GM13976 (cell line): ENCODE results near the gene DHX30.
"Not testable (repeated sequence)": the region's sequence is repeated elsewhere in the genome, so short reads cannot be mapped to it uniquely, and the experiment has no call there.

Experiments used
- DNase-seq: peaks from one replicate; pipeline ENCODE4 v3.0.0; 2012; ENCODE audit warnings: low spot score
- in situ Hi-C: fragments of 300-500 bp; cut with MboI; formaldehyde crosslinking; loops from one replicate; pipeline ENCODE4 v1.12.0; 2022; ENCODE audit warnings: low sequenced_read_pairs, mixed read lengths, inconsistent platforms; ENCODE audit not compliant: unreplicated experiment
- TF ChIP-seq, protein P1 (sequence below): IDR thresholded peaks from 2 replicates; pipeline ENCODE4 v1.5.1; 2012; ENCODE audit warnings: borderline replicate concordance, mild to moderate bottlenecking; ENCODE audit not compliant: insufficient read depth; ENCODE audit errors: extremely low read depth, missing control alignments, control extremely low read depth

The DHX30 gene

DNA sequence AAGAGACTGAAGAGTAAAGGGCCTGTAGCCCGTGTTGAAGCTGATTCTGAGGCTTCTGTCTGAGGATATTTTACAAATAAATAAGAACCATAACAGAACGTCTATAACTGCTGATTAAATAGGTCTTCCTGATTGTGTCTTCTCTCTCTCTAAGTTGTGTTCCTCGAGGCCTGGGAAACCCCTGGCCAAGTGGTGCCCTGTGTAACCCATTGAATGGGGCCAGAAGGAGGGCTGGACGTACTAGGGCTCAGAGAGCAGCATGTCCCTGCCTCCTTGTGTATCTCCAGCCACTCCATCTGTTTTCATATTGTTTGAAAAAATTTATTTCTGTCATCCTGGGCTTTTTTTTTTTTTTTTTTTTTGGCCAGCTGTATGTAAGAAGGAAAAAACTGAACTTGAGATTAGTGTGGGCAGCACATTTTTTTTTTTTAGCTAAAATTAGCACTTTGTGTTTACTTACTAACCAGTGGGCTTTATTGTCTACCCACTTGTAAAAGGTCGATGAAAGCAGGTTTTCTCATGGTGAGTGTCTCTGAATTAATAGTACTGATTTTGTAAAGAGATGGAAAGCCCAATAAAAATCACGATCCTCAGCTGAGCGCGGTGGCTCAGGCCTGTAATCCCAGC, 10.7 kb downstream of the DHX30 start:
- DNase-seq = peak; percentile 40
- in situ Hi-C loops = no loop called here
- TF ChIP-seq, protein P1, sequence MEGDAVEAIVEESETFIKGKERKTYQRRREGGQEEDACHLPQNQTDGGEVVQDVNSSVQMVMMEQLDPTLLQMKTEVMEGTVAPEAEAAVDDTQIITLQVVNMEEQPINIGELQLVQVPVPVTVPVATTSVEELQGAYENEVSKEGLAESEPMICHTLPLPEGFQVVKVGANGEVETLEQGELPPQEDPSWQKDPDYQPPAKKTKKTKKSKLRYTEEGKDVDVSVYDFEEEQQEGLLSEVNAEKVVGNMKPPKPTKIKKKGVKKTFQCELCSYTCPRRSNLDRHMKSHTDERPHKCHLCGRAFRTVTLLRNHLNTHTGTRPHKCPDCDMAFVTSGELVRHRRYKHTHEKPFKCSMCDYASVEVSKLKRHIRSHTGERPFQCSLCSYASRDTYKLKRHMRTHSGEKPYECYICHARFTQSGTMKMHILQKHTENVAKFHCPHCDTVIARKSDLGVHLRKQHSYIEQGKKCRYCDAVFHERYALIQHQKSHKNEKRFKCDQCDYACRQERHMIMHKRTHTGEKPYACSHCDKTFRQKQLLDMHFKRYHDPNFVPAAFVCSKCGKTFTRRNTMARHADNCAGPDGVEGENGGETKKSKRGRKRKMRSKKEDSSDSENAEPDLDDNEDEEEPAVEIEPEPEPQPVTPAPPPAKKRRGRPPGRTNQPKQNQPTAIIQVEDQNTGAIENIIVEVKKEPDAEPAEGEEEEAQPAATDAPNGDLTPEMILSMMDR = no peak

DNA sequence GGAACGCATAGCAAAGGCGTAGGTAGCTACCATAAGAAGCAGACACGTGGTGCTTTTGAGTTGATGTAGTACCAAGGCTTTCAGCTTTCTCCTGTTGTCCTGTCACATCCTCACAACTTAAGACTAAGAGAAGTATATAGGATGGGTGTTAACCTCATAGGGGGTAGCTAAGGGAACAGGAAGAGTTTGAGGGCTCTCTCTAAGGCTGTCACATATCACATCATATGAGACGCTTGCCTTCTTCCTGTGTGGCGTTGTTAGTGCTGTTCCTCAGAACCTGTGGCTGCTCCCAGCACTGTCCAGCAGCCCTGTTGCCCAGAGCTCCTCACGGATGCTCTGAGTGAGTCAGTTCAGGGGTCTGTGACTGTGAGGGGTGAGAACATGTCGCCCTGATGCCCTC, 14.7 kb downstream of the DHX30 start:
- peak; percentile 5 for DNase-seq
- in situ Hi-C loops = no loop called here
- TF ChIP-seq, protein P1 = no peak

DNA sequence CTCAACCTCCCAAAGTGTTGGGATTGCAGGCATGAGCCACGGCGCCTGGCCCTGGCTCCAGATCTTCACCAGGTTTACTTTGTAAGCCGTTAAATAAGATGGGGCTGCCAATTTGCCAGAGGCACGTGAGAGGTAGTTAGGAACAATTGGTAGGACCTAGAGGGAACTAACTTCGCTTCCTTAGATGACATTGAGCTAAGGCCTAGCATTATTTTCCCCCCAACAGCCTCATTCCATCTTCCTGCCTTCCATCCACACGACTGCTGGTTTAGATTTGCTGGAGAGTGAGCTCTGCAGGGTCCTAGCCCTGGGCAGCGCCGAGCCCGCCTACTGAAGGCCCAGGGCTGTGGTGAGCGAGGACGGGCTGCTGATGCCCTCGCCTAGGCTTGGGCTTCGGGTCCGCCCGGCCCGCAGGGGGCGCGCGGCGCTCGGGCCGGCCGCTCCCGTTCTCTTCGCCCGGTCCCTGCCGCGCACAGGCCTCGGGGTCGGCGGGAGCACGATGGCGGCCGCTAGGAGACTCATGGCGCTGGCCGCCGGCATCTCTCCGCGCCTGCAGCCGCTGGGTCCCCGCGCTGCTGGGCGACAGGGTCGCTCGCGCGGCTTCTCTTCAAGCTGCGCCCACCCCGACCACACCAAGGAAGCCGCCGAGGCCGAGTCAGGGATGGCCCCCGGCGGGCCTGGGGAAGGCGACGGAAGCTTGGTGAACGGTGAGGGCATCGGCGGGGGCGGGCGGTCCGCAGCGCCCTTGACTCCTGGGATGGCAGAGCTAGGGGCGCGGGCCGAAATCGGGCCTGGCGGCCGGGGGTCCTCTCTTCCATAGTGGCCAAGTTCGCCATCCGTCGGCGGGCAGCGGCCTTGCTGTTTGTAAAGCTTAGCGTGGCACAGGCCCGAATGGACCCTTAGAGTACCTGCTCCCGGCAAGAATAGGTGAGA, 21.9 kb downstream of the DHX30 start:
- TF ChIP-seq, protein P1 = peak; percentile 96
- peak; percentile 97 for DNase-seq
- in situ Hi-C loops = no loop called here

DNA sequence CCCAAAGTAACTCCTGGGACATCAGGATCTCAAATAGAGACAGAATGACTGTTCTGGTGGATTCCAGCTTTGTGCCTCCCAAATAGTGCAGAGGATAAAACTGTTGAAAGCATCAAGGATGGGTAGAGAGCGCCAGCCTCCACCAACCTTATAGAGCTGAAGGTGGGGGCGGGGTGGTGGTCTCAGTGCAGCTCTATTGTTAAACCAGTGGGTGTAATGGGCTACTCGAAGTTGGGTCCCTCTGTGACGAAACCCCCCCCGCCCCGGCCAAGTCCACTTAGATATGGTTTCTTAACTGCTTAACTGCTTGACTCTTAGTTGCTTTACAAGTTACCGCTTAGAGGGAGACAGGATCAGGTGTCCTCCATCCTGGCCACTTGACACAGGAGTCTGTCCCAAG, 22.7 kb downstream of the DHX30 start:
- DNase-seq = no peak
- TF ChIP-seq, protein P1 = no peak
- in situ Hi-C loops = no loop called here

DNA sequence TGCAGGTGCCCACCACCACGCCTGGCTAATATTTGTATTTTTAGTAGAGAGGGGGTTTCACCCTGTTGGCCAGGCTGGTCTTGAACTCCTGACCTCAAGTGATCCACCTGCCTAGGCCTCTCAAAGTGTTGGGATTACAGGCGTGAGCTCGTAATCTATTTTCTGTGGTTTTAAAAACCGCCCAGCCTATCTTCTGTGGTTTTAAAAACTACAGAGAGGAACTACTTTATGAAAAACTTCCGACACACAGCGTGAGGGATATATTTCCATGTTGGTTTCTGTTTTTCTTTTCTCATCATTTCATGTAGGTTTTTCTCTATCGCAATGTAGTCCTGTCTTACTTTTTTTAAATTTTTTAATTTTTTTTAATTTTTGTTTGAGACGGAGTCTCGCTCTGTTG, 26.5 kb downstream of the DHX30 start:
- in situ Hi-C loops, DNase-seq: not testable (repeated sequence)

DNA sequence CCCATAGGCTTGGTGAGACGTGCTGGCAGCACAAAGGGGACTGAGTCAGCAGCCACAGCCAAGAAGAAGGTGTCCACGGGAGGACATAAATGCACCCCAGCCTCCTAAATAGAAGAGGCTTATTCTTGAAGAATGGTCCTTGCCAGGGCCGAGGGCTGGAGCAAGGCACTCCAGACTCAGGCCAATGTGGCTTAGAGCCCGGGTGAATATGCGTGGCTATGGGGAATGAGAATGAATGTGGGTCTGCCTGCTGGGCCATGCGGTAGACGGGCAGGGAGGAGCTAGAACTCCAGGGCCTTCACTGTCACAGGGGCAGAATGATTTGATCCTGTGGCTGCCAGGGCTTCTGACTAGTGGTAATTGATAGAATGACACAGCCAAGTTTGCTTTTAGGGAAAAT, 34.0 kb downstream of the DHX30 start:
- DNase-seq = no peak
- TF ChIP-seq, protein P1 = no peak
- in situ Hi-C loops = loop anchor here (10.0 kb wide), 2 partner anchors 158 to 318 kb away; no protein-coding TSS in a partner anchor

DNA sequence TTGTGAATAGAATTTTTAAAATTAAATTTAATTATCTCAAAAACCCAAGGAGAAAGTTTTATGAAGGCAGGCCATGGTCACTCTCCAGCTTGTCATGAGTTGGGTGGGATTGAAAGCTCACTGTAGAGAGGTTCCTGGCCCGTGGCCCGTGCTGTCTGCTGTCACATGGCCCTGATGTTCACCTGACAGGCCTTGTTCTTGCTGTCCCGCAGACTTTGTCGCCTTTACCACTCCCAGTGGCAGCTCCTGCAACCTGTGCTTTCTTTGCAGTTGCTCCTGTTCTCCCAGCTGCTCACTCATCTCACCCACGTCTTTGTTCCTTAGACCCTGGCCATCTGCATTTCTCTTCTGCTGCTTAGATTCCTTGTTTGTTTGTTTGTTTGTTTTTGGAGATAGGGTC, 35.6 kb downstream of the DHX30 start:
- in situ Hi-C loops = loop anchor here (10.0 kb wide), 2 partner anchors 156 to 316 kb away; no protein-coding TSS in a partner anchor
- no peak for DNase-seq
- TF ChIP-seq, protein P1 = no peak
